Measurements from ENCODE around the gene ITPR3.

ITPR3 gene

DNA sequence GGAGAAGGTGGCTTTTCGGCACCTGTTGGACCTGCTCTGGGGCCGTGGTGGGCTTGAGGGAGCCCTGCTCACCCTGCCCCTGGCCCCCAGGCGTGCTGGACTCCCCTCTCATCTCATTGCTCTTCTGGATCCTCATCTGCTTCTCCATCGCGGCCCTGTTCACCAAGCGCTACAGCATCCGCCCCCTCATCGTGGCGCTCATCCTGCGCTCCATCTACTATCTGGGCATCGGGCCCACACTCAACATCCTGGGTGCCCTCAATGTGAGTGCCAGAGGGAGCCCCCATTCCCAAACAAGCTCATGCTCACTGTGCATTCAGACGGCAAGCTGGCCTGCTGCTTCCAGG, 68.0 kb downstream of the ITPR3 start:
- no peak for DNase-seq

DNA sequence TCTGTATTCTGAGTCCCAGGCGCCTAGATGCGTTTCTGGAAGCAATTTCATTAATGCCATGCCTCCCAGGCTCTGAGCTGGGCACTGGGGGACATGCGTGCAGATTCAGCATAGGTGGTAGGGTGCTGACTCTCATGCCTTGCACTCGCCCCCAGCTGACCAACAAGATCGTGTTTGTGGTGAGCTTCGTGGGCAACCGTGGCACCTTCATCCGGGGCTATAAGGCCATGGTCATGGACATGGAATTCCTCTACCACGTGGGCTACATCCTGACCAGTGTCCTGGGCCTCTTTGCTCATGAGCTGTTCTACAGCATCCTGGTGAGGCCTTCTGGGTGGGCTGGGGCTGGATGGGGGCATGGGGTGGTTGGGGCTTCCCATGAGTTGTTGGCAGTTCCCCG, 68.8 kb downstream of the ITPR3 start:
- no peak for DNase-seq

DNA sequence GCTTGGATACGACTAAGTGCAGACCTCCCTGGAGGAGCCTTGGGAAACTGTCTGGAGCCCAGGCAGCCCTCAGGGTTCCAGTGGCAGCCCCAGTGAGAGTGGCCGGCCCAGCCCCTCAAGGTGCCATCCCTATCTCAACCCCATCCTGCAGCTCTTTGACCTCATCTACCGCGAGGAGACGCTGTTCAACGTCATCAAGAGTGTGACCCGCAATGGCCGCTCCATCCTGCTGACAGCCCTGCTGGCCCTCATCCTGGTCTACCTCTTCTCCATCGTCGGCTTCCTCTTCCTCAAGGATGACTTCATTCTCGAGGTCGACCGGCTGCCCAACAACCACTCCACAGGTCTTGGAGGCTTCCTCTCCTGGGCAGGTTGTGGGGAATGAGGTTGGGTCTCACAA, 69.6 kb downstream of the ITPR3 start:
- DNase-seq = no peak

DNA sequence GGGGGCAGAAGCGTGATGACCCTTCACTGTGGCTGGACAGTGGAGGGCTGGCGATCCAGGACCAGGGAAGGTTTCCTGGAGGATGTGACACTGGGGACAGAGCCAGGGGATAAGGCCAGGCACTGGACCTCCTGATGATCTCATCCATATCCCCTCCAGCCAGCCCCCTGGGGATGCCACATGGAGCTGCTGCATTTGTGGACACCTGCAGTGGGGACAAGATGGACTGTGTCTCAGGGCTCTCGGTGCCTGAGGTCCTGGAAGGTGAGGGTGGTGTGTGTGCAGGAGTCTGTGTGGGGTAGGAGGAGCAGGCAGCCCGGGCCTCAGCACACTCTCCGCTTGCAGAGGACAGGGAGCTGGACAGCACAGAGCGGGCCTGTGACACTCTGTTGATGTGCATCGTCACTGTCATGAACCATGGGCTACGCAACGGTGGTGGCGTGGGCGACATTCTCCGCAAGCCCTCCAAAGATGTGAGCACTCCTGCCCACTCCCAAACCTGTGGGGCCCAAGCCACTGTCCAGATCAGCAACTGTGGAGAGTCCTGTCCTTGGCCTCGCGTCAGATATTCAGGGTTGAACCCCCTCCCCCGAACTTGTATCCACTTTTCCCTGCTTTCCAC, 70.4 kb downstream of the ITPR3 start:
- no peak for DNase-seq

DNA sequence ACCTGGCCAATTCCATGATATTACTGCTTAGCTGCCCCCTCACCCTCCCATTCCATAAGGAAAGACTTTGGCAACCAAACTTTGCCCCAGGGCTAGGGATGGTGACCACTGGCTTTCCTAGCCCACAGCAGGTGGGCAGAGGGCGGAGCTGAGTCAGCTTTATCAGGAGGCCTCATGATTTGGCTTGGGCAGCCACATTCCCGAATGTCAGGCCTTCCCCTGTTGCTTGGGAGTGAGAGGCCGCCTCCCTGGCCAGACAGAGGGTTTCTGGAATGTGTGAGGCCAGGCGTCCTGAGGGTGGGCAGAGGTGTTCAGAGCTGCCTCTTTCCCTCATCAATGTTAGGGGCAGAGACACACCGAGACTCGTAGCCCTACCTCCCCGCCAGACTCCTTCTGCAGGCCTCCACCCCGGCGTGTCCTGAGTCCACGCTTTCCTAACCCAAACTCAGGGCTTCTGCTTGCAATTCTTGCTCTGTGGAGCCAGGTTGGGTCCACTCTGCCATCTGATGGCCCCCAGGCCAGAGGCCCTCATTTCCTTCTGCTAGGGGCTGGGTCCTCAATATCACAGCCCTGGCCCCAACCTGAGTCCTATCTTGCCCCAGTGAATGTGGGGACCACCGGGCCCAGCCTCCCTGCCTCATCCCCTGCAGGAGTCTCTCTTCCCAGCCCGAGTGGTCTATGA, 71.1 kb downstream of the ITPR3 start:
- DNase-seq = no peak

GRCh38 chr6:33692760-33693158, 71.6 kb downstream of the ITPR3 start:
- no peak for DNase-seq

GRCh38 chr6:33693186-33694105, 72.3 kb downstream of the ITPR3 start:
- no peak for DNase-seq

GRCh38 chr6:33694401-33694931, 73.3 kb downstream of the ITPR3 start:
- DNase-seq = no peak

- no peak for DNase-seq
Measured at GRCh38 chr6:33694977-33695376, 73.9 kb downstream of the ITPR3 start.

DNA sequence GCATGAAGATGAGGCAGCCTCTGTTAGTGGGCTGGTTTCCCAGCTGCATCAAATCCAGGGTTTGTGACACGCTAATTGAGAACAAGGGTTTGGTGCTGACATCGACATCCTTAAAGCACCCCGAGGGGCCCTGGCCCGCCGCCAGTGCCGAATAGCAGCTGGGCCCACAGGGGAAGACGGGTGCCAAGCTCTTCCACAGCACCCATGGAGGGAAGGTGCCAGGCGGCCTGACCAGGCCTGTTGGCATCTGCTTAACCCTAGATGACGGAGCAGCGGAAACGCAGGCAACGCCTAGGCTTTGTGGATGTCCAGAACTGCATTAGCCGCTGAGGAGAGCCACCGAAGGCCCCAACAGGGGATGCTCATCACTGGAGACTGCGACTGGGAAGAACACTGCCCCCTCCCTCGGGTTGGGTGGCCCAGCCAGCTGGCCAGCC, 74.3 kb downstream of the ITPR3 start:
- no peak for DNase-seq

DNA sequence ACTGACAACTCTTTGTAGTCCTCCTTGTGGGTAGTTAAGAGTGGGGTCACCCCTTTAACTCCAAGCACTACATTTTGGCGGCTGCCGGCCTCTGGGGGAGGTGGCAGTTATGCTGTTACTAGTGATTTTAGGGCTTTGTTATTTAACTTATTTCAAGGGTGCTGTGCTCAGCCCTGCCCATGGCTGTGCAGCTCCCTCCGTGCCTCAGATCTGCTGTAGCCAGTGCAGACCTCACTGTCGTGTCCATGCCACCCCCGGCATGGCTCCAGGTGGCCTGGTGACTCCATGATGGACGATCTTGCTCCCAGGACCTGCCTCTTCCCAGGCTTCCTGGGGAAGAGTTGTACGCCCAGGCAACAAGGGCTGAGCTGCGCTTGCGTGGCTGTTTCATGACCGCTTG, 75.0 kb downstream of the ITPR3 start:
- DNase-seq = no peak

DNA sequence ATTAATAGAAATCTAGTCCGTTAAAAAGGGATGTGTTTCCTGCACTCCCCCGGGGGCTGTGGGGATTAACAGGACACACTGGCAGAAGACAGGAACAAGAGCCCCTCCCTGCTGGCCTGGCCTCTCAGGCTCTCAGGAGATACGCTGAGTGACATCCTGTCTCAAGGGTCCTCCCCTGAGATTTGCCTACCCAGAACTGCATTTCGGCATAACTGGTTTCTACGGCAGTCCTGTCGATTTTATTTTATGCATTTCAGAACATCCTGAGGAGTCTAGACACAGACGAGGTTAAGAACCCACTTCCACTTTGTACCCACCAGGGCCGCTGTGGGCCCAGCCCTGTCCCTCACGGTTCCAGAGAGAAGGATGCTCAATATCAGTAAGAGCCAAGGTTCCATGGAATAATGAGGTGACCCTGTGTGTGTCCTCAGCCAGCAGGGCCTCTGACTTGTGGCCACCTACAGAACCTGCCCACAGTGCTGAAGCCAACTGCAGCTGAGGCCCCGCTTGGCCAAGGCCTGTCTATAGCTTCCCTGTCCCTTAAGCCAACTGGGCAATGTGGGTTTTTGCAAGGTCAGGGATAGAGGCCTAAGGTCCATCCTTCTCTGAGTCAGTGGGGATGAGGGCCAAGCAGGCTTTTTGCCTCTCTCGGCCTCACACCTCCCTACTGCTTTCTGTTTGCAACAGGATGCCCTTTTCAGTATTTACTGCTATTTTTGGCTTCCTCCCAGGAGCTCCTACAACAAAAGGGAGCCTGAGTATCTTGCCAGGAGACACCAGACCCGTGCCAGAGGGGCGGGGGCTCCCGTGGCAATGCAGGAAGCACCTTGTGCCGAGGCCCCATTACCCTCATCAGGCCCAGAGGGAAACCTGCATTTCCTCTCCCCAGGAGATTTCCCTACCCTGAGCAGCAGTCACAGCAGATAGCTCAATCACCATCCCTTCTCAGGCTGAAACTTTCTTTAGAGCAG, 75.7 kb downstream of the ITPR3 start:
- no peak for DNase-seq

GRCh38 chr6:33697845-33698244, 76.7 kb downstream of the ITPR3 start:
- DNase-seq = no peak

- no peak for DNase-seq
Measured at GRCh38 chr6:33698494-33698893, 77.4 kb downstream of the ITPR3 start.

- DNase-seq = no peak
Measured at GRCh38 chr6:33699131-33699530, 78.0 kb downstream of the ITPR3 start.

- DNase-seq = no peak
Measured at GRCh38 chr6:33699739-33700138, 78.6 kb downstream of the ITPR3 start.

DNA sequence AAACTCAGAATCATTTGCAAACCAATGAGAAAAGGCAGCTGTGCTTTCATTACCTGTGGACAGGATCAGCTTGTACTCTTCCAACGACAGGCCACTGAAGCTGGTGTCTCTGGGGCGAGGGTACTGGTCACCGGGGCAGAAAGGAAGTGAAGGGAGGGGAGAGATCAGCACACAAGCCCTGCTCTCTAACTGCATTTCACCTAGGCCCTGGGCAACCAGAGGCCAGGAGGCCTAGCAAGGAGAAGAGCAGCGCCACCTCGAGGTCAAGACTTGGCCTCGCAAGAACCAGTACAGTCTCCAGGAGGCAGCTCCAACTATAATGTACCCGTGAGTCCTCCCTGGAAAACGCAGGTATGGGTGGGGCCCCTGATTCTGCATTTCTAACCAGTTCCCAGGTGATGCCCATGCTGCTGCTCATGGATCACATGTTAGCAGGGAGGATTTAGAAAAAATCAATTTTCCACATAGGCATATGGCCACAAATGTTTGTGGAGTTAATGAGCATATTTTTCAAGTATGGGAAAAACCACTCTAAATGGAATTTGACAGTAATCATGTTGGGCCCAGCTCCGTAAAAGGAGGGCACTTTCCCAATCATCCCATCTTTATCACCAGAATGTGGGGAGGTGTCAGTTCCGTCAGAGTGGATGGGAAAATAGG, 79.4 kb downstream of the ITPR3 start:
- DNase-seq = peak; percentile 52

GRCh38 chr6:33702345-33702977, 81.3 kb downstream of the ITPR3 start:
- DNase-seq = no peak

- no peak for DNase-seq
Measured at GRCh38 chr6:33704215-33705066, 83.3 kb downstream of the ITPR3 start.

DNA sequence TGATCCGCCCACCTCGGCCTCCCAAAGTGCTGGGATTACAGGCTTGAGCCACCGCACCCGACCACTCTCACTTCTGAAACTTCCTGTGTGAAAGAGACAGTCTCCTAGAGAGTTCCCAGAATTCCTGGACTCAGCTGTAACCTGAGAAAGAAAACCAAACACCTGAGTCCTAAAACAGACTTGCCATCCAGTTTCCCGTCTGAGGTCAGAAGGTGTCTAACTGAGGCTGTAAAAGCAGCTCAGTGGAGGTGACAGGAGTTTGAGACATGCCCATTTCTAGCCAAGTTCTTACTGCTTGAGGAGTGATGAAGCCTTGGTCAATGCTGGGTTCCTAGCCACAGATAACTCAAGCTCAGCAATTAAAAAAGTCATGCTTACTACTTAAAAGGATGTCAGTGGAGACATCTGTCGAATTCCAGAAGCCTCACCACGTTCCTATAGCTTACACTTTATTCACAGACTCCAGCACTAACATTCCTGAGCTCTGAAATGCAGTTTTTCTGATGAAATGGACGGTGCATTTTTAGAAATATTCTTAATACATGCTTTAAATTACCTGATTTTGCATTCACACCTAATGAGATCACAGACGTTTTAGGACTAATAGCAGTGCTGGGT, 84.3 kb downstream of the ITPR3 start:
- DNase-seq = no peak

Measured in NCI-H526 treated with DMSO at 0.1 percent for 48 hours (cell line).